ENCODE data around the gene RRP36.

The RRP36 gene

DNA sequence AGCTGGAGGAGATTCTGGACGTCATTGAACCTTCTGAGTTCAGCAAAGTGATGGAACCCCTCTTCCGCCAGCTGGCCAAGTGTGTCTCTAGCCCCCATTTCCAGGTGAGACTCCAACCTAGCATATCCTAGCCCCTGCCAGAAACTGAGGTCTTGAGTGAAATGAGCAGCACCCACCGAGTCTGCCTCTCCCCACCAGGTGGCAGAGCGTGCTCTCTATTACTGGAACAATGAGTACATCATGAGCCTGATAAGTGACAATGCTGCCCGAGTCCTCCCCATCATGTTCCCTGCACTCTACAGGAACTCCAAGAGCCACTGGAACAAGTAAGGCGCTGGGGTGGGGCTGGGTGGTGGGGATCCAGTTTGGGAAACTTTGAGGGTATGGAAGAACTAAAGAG is 12.3 kb upstream of the RRP36 start:
- peak; percentile 40 for DNase-seq

- DNase-seq: no peak
Observed at GRCh38 chr6:43011207-43011606, 10.2 kb upstream of the RRP36 start.

DNA sequence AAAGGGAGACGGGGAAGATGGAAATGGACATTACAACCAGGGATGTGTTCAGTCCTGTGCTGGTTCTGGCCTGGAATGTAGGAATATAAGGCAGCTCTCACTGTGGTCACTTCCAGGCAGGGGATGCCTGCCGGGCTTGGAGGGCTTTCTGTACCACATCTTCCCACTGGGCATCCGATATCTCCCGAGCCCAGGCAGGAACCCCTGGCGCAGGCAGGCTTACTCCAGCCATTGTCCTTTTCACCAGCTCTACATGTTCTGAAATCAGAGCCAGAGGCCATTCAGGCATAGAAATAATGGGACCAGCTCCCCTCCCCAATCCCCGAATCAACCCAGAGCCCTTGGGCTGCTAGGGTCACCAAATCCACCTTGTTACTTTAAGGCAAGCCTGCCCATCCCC is 9.1 kb upstream of the RRP36 start:
- DNase-seq: no peak

DNA sequence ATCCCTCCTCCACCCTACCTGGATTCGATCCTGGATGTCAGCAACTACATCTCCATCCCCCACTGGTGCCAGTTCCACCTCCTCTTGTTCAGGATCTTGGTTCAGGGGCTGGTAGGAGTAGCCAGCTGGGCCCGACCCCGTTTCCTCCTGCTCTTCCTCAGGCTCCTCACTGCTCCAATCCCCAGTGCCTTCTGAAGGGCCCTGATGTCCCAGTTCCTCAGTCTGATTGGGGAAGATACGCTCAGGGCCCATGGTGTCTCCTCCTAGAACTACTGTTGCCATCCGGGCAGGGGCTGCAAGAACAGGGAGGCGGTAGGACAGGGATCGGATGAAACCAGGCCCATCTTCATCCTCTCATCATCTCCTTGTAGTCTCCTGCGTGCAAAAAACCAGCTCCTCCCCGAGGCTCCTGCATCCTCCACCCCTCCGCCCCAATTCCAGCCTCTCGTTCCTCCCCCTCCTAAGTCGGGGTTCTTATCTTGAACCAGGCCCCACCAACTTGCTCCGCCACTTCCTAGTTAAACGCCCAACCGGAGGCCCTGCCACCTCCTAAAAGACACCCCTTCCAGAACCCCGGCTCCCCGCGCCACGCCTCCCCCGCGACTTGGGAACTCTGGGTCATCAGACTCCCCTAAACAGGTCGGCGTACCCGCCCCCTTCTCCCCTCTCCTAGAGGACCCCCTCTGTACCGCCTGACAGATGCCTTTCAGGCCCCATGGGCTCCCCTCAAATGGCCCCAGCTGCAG is 8.2 kb upstream of the RRP36 start:
- DNase-seq: no peak

GRCh38 chr6:43013843-43014433 is 7.5 kb upstream of the RRP36 start, which contains the start of the genes KLHDC3 and MEA1:
Gene KLHDC3, plus strand, starts transcription at chr6:43014249. Its CDS starts 2,944 bp downstream, at chr6:43017193.
Gene MEA1, minus strand, starts transcription at chr6:43013946. Its CDS starts 133 bp downstream, at chr6:43013813.
- DNase-seq: peak; percentile 100

DNA sequence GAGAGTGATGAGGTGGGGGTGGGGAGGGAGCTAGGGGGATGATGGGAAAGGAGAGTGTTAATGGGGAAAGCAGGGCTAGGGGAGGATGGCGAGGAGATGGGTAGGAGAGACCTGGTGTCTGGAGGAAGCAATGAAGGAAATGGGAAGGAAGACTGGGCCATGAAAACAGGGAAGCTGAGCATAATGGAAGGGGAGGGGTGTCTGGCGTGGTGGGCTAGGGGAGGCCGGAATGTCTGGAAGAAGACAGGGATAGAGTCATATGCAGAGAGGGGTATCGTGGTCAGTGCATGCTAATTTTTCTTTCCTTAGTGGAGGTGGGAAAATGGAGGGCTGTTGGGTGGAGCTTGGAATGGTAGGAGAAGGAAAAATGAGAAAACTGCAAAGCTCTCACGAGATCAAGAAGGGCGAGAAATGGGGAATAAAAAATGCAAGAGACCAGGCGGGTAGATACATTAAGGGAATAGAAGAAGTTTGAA is 7.0 kb upstream of the RRP36 start:
- DNase-seq: no peak

DNA sequence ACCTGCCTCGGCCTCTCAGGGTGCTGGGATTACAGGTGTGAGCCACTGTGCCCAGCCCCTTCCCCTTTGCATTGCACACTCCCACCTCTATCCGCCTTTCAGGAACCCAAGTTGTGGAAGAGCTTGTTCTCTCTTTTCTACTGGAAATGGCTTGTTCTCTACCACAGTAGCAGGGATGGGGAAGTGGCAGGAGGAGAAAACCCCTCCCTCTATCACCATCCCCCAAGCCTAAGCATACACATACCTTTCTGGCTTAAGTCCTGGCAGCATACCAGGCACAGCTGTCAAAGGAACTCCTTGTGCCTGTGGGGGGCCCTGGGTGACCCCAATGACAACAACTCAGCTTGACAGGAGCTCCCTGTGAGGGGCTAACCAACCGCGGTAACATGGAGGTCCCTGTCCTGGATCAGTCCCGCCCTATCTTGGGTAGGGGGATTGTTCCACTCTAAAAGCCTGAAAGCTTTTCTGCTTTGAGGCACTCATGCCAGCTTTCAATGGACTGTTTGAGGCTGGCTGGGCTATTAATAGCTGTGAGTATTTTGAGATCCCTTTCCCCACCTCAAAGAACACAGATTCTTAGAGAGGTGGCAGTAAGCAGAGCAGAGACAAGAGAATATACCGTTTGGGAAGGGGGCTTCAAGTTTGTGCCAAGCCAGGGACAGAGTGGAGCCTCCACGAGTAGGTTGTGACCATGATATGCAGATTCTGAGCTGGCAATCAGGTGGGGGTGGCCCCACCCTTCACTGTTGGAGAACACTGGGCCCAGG is 5.1 kb upstream of the RRP36 start:
- no peak for DNase-seq

GRCh38 chr6:43016943-43017334 is 4.5 kb upstream of the RRP36 start:
- no peak for DNase-seq

GRCh38 chr6:43019152-43019551 is 2.3 kb upstream of the RRP36 start:
- DNase-seq: no peak

DNA sequence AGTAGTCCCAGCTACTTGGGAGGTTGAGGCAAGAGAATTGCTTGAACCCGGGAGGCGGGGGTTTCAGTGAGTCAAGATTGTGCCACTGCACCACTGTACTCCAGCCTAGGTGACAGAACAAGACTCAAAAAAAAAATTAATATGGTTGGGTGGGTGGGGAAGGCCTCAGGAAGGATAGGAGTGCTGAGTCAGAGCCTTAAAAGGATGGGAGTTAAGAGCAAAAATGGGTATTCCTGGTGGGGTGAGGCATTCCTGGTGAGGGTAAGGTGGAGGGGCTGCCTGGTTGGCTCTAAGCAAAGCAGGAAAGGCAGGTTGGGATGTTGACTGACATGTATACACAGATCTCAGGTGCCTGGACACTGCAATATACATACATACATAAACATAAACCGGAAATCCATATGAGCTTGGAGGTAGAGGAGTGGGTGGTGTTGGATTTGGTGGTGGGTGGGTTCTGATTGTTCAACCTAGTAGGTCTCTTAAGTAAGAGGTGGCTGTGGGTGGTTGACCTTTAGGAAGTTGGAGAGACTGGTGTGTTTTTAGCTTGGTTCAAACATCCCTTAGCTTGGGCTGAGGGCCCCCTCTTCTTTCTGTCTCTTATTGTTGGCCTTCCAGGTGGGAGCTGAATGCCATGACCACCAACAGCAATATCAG is 1.2 kb upstream of the RRP36 start:
- DNase-seq: no peak

DNA sequence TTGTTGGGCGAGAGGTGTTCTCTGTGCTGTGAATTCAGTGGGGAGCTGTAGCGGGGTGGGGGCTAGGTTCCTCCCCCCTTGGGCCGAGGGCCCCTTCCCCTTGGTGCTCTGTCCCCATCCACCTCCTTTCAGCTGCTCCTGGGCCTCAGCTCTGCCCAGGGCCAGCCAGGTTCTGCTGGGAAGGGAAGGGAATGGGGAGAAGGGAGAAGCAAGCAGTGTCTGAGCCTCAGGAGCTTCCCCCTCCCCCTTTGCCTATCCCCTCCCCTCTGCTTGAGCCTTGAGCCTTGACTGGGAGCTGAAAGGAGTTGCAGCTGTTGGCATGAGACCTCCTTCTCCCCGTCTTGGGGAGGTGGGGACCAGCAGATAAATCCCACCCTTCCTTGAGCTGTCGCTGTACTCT is 576 bp upstream of the RRP36 start:
- no peak for DNase-seq

DNA sequence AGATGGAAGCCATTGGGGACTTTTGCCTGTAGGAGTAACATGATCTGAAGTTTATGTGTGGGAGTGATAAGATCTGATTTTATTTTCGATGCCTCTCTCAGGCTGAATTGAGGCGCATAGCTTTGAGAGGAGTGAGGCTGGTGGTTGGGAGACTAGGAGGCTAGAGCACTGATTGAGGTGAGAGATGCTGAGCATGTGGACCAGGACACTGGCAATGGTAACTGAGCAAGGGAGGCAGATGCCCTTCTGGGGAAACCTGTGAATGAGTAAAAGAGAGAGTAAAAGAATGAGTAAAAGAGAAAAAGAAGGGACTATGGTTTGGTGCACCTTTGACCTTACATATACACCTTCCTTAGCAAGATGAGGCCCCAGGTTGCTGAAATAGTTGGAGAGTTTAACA is 3.0 kb downstream of the RRP36 start:
- no peak for DNase-seq

DNA sequence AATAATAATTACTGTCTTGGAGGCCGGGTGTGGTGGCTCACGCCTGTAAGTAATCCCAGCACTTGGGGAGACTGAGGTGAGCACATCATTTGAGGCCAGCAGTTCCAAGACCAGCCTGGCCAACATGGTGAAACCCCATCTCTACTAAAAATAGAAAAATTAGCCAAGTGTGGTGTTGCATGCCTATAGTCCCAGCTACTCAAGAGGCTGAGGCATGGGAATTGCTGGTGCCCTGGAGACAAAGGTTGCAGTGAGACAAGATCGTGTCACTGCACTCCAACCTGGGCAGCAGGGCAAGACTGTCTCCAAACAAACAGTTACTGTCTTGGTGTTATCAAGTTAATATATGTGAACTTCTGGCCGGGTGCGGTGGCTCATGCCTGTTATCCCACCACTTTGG is 4.9 kb downstream of the RRP36 start:
- DNase-seq: no peak

DNA sequence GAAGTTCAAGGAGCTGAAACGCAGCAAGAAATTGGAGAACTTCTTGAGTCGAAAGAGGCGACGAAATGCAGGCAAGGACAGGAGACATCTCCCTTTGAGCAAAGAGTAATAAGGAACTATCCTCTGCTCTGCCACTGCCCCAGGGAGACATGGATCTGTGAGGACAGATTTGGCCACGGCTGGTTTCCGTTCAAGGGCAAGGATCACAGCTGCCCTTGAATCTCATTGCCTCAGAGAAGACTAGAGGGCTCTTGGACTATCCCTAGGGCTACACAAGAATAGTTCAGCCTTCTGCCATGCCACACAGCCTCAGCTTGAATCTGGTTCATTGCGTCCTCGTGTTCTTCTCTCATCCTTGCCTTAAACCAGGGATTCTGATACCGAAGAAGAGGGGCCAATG is 7.7 kb downstream of the RRP36 start:
- no peak for DNase-seq

- DNase-seq: no peak
Observed at GRCh38 chr6:43032326-43032725, 10.9 kb downstream of the RRP36 start.

DNA sequence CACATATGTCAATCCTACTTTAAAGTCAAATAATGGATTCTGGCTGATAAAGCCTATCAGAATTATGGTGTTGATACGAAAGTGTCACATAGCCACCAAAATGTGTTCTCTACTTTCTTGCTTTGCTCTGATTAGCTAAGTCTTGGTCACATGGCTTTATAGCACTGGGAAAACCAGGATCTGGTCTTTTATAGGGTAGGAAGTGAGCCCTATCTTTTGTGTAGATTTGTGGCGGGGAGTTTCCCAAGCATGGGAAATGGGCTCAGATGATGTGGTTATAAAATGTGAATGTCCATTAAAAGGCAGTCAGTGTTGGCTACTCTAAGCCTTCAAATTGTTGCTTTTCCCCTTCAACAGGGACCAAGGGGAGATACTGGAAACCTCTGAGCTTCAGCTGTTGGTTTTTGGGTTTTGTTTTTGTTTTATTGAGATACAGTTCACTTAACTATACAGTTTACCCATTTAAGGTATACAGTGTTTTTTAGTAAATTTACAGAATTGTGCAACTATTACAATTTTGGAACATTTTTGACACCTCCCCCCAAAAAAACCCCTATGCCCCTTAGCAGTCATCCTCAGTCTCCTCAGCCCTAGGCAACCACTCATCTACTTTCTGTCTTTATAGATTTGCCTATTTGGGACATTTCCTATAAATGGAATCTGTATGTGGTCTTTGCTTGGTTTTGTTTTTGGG is 12.2 kb downstream of the RRP36 start:
- DNase-seq: no peak

DNA sequence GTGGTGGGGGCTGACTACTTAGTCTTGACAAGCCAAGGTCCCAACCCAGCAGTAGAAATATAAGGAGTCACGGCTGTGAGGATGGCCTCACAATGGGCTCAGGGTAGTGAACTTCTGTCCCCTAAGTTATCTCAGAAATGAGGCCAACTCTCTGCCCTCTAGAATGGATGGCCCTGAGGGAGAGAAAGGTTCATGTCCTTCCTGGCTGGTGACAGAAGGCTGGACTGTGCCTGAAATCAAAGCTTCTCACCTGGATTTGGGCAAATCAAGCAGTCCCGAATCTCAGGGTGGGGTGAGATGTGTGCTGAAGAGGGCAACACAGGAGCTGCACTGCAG is 12.7 kb downstream of the RRP36 start:
- DNase-seq: no peak

GRCh38 chr6:43035495-43036194 is 14.2 kb downstream of the RRP36 start:
- no peak for DNase-seq

GRCh38 chr6:43036712-43037111 is 15.3 kb downstream of the RRP36 start:
- DNase-seq: no peak

DNA sequence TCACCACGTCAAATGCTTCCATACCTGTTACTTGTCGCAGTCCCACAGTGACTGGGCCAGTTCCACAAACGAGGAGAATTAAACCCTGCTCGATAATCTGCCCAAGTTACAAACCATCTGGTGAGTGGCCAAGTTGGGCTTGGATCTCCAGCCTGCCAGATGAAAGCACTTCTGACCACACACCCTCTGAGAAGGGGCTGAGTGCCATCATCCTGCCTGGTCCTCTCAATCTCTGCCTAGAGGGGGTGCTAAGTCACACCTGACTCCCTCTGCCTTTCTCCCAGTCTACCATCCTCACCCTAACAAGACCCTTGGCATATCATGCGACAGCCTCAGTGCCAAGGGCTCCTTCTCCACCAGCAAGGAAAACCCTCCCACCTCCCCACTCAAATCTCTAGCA is 15.8 kb downstream of the RRP36 start:
- DNase-seq: no peak

DNA sequence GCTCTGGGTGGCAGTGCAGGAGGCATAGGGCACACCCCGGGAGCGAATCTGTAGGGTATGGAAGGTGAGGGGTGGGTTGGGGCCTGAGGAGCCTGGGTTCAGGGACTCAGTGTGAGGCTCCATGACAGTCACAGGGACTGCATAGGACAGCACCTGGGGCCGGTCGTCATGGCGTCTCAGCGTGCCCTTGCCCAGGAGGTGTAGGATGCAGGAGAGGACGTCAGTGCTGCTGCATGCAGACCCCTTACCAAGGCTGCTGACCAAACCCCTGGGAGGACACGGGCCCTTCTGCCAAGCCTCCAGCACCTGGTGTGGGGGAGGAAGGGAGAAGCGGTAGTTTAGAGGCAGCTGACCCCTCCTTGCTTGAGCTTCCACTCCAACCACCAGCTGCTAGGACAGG is 16.3 kb downstream of the RRP36 start:
- DNase-seq: no peak

GRCh38 chr6:43038727-43039126 is 17.3 kb downstream of the RRP36 start:
- DNase-seq: no peak

Data from CD4-positive, alpha-beta T cell treated with Interleukin-12 subunit alpha and Interleukin-12 subunit beta, for 1 hour (primary cell).